Effector memory CD8-positive, alpha-beta T cell (primary cell): ENCODE results near the gene MINDY4.

Experiments used
- ATAC-seq: fragments of 150-1000 bp; cut with Tn5 transposase; replicated peaks from 2 replicates; pipeline ENCODE4 v1.10.0; 2021; ENCODE audit warnings: mild to moderate bottlenecking, moderate library complexity
- DNase-seq, 3 experiments: peaks; one replicate each; pipeline ENCODE4 v3.0.0; 2021
- H3K27ac Mint-ChIP-seq, 2 donors: one replicate each; pipeline ENCODE4 v1.8.0; 2022; ENCODE audit warnings: mild to moderate bottlenecking in 2 of 2, mixed read lengths in 2 of 2, moderate library complexity in 2 of 2
- H3K27me3 Mint-ChIP-seq, 2 donors: one replicate each; pipeline ENCODE4 v1.8.0; 2022; ENCODE audit warnings: mixed read lengths in 2 of 2
- H3K36me3 Mint-ChIP-seq: one replicate; pipeline ENCODE4 v1.8.0; 2022; ENCODE audit warnings: mild to moderate bottlenecking, moderate library complexity, mixed read lengths; ENCODE audit not compliant: insufficient read depth
- H3K4me1 Mint-ChIP-seq, 2 donors: one replicate each; pipeline ENCODE4 v1.8.0; 2022; ENCODE audit warnings: low read depth in 2 of 2, mixed read lengths in 2 of 2
- H3K4me3 Mint-ChIP-seq, 2 donors: one replicate each; pipeline ENCODE4 v1.8.0; 2022; ENCODE audit warnings: mild to moderate bottlenecking in 2 of 2, mixed read lengths in 2 of 2, moderate library complexity in 2 of 2
- H3K9me3 Mint-ChIP-seq, 2 donors: one replicate each; pipeline ENCODE4 v1.8.0; 2022; ENCODE audit warnings: mixed read lengths in 2 of 2

The MINDY4 gene

GRCh38 chr7:30920584-30921539 is 149.6 kb downstream of the MINDY4 start:
- Mint-ChIP-seq H3K4me1 (no peaks in the 10 kb centered on the region), H3K27ac (no peak overlapping the region), H3K36me3 (no peaks in the 10 kb centered on the region), H3K9me3 (no peaks in the 10 kb centered on the region), H3K4me3 (no peak overlapping the region), H3K27me3 (no peaks in the 10 kb centered on the region)
- no peak for ATAC-seq
- no peak for DNase-seq

DNA sequence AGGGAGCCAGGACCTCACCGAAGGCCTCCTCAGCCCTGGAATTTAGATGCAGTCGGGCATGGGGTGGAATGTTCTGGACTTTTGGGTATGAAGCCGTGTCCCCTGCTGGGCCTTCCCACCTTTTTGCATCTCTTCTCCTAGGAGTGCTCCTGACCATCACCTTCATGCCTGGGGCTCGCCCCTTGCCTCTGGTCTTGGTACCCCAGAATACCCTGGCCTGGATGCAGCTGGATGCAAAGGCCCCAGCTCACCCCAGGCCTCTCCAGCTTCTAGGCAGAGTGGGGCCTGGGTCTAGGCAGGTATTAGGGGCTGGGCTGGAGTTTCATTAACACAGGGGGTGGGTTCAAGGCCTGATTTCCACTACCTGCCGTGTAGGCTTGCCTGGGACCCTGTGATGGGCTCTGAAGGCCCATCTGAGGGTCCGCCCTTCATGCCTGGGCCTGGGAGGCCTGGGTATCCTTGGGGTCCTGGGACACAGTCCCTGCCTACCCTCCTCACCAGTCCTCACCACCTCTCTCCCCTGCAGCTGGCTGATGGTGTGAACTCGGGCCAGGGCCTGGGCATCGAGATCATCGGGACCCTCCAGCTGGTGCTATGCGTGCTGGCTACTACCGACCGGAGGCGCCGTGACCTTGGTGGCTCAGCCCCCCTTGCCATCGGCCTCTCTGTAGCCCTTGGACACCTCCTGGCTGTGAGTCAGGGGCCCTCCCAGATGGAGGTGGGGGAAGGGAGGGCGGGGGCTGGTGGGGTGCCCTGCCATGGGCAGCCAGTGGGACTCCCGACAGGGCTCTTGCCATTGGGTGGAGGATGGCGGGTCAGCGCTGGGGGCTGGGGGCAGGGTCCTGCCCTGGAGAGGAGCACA is 150.6 kb downstream of the MINDY4 start:
- no peak for ATAC-seq
- Mint-ChIP-seq H3K36me3 (no peaks in the 10 kb centered on the region), H3K27ac (no peak overlapping the region), H3K9me3 (peaks cover 0 to 3% of the 10 kb centered on the region in 2 donors), H3K4me1 (no peaks in the 10 kb centered on the region), H3K4me3 (no peak overlapping the region), H3K27me3 (no peaks in the 10 kb centered on the region)
- no peak for DNase-seq

DNA sequence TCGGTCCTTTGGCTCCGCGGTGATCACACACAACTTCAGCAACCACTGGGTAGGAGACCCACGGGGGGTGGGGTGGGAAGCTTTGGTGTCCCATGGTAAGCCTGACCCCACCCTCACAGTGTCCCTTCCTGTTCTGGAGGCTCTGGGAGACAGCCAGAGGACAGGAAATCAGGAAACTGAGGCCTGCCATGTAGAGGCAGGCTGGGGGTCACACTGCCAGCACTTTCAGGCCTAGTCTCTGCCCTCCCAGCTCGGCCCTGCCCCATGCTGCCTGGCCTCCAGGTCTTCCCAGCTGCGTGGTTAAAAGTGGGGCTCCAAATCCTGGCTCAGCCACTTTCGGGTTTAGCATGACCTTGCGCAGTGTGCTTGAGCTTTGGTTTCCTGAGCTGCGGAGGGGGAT is 151.4 kb downstream of the MINDY4 start:
- ATAC-seq = no peak
- Mint-ChIP-seq H3K36me3 (no peaks in the 10 kb centered on the region), H3K4me3 (no peak overlapping the region), H3K27me3 (no peaks in the 10 kb centered on the region), H3K4me1 (no peaks in the 10 kb centered on the region), H3K9me3 (peaks cover 0 to 5% of the 10 kb centered on the region in 2 donors), H3K27ac (no peak overlapping the region)
- no peak for DNase-seq

- no peaks in the 10 kb centered on the region for H3K4me1 Mint-ChIP-seq
- ATAC-seq (no peak), DNase-seq (no peak)
- no peak overlapping the region for H3K27ac Mint-ChIP-seq
- H3K27me3 Mint-ChIP-seq = no peaks in the 10 kb centered on the region
- peaks cover 0 to 5% of the 10 kb centered on the region in 2 donors for H3K9me3 Mint-ChIP-seq
- no peaks in the 10 kb centered on the region for H3K36me3 Mint-ChIP-seq
- H3K4me3 Mint-ChIP-seq = no peak overlapping the region
Measured at GRCh38 chr7:30923009-30923773, 152.0 kb downstream of the MINDY4 start.

- no peak for DNase-seq
- Mint-ChIP-seq H3K4me3 (no peak overlapping the region), H3K27me3 (no peaks in the 10 kb centered on the region), H3K9me3 (peaks cover 0 to 5% of the 10 kb centered on the region in 2 donors), H3K36me3 (no peaks in the 10 kb centered on the region), H3K27ac (no peak overlapping the region), H3K4me1 (no peaks in the 10 kb centered on the region)
- no peak for ATAC-seq
Measured at GRCh38 chr7:30923774-30924413, 152.7 kb downstream of the MINDY4 start.

DNA sequence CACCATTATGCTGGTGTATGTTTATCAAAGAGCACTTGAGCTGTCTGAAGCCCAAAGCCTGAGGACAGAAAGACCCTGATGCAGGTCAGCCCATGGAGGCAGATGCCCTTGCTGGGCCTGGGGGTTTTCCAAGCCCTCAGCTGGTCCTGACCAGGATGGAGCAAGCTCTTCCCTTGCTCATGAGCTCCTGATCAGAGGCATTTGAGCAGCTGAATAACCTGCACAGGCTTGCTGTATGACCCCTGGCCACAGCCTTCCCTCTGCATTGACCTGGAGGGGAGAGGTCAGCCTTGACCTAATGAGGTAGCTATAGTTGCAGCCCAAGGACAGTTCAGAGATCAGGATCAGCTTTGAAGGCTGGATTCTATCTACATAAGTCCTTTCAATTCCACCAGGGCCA is 153.4 kb downstream of the MINDY4 start:
- Mint-ChIP-seq H3K27ac (no peak overlapping the region), H3K4me3 (no peak overlapping the region), H3K27me3 (peaks cover 4 to 5% of the 10 kb centered on the region in 2 donors), H3K9me3 (peaks cover 0 to 5% of the 10 kb centered on the region in 2 donors), H3K36me3 (no peaks in the 10 kb centered on the region), H3K4me1 (no peaks in the 10 kb centered on the region)
- ATAC-seq (no peak), DNase-seq (no peak)

DNA sequence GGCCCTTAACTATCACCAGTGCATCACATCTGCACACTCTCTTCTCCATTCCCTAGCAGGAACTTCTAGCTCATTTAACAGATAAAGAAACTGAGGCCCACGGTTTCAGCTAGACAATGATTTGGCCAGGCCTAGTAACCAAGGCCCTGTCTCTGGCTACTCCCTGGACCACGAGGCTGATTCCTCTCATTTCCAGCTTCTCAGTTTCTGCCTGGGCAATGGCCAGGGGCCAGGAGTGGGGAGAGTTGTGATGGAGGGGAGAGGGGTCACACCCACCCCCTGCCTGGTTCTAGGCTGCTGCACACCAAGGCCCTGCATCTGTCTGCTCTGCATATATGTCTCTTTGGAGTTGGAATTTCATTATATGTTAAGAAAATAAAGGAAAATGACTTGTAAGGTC is 153.9 kb downstream of the MINDY4 start:
- peaks cover 9 to 10% of the 10 kb centered on the region in 2 donors for H3K27me3 Mint-ChIP-seq
- no peak overlapping the region for H3K27ac Mint-ChIP-seq
- ATAC-seq (no peak), DNase-seq (no peak)
- H3K4me1 Mint-ChIP-seq = no peaks in the 10 kb centered on the region
- peaks cover 0 to 5% of the 10 kb centered on the region in 2 donors for H3K9me3 Mint-ChIP-seq
- no peak overlapping the region for H3K4me3 Mint-ChIP-seq
- H3K36me3 Mint-ChIP-seq = no peaks in the 10 kb centered on the region

DNA sequence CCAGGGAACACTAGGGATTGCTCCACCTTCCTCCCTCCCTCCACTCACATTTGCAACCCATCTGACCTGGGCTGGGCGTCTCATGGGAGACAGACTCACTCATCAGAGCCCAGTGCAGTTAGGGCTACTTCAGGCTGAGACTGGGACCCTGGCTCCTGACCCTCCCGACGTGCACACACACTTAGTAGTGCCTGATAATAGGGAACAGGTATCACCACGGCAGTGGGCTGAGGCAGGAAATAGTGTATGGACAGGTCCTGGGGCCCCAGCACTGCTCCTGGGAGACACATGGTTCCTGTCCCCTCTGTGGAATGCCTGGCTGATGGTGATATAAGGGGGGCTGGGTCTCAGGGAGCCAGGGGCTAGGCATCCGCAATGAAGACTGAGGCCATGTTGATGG is 154.7 kb downstream of the MINDY4 start:
- Mint-ChIP-seq H3K4me3 (no peak overlapping the region), H3K36me3 (no peaks in the 10 kb centered on the region), H3K4me1 (no peaks in the 10 kb centered on the region), H3K27ac (no peak overlapping the region), H3K9me3 (peaks cover 0 to 5% of the 10 kb centered on the region in 2 donors), H3K27me3 (peaks cover 9 to 10% of the 10 kb centered on the region in 2 donors)
- ATAC-seq (no peak), DNase-seq (no peak)

GRCh38 chr7:30926313-30926712 is 155.1 kb downstream of the MINDY4 start:
- no peaks in the 10 kb centered on the region for H3K4me1 Mint-ChIP-seq
- ATAC-seq = no peak

DNA sequence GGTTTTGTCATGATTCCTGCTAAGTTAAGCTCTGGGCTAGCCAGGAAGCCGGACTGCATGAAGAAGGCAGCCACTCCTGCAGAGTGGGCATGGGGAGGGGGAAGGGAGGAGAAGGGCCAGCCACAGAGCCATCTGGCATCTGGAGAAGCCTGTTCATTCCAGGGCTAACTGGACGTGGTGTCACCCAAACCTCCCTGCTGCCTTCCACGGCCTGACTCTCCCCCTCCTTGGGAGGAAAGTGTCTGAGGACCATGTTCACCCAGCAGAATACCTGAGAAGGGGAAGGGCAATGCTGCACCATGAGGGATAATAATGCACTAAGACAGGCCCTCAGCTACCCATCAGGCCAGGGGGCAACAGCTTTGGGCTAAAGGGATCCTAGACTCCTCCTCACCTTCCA is 155.8 kb downstream of the MINDY4 start:
- Mint-ChIP-seq H3K27me3 (peaks cover 9 to 20% of the 10 kb centered on the region in 2 donors), H3K9me3 (peaks cover 0 to 5% of the 10 kb centered on the region in 2 donors), H3K36me3 (no peaks in the 10 kb centered on the region), H3K4me3 (no peak overlapping the region), H3K4me1 (no peaks in the 10 kb centered on the region), H3K27ac (no peak overlapping the region)
- ATAC-seq = no peak
- DNase-seq = no peak

More at GRCh38 chr7:30926313-30926712, 155.1 kb downstream of the MINDY4 start:
- H3K27me3 Mint-ChIP-seq = peaks cover 9 to 13% of the 10 kb centered on the region in 2 donors
- no peak overlapping the region for H3K4me3 Mint-ChIP-seq
- DNase-seq = no peak
- H3K36me3 Mint-ChIP-seq = no peaks in the 10 kb centered on the region
- no peak overlapping the region for H3K27ac Mint-ChIP-seq
- peaks cover 0 to 5% of the 10 kb centered on the region in 2 donors for H3K9me3 Mint-ChIP-seq

- ATAC-seq (no peak), DNase-seq (no peak)
- H3K36me3 Mint-ChIP-seq = no peaks in the 10 kb centered on the region
- H3K4me1 Mint-ChIP-seq = no peaks in the 10 kb centered on the region
- H3K9me3 Mint-ChIP-seq = peaks cover 0 to 5% of the 10 kb centered on the region in 2 donors
- no peak overlapping the region for H3K27ac Mint-ChIP-seq
- H3K4me3 Mint-ChIP-seq = no peak overlapping the region
- H3K27me3 Mint-ChIP-seq = peaks cover 9 to 26% of the 10 kb centered on the region in 2 donors
Measured at GRCh38 chr7:30927559-30927958, 156.3 kb downstream of the MINDY4 start.

DNA sequence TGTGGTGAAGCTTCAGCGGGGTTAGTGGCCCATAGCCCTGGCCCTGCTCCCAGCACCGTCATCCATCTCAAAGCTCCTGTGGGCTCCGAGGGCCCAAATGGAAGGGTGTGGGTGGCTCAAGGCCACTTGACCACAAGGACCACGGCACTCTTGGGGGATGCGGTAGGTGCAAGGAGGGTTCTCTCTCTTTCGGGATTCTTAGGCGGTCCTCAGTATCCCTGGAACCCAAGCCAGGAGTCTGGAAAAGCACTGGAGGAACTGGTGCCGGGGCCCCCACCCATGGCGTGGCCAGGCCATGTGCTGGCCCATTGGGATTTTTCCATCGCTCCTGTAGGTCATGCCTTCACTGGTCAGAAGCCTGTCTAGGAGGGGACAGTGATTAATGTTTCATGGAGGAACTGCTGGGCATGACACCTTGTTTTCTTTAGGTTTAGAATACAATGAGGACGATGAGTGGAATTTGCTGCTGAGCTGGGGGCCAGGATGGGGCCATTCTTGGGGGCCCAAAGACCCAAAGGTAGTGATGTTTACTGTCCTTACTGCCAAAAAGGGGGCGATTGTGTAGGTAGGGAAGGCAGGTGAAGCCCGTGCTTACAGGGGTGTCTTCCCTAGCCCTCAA is 157.1 kb downstream of the MINDY4 start:
- Mint-ChIP-seq H3K27ac (no peak overlapping the region), H3K9me3 (peaks cover 0 to 5% of the 10 kb centered on the region in 2 donors), H3K4me1 (no peaks in the 10 kb centered on the region), H3K27me3 (peaks cover 9 to 32% of the 10 kb centered on the region in 2 donors), H3K36me3 (no peaks in the 10 kb centered on the region), H3K4me3 (no peak overlapping the region)
- DNase-seq (no peak), ATAC-seq (no peak)
